K562 (cell line): Measurements from ENCODE around the gene SLC9C2. TPM values are rescaled to one million over a fixed set of nuclear protein-coding genes. Genes with fewer than 3 reads are reported as not detected.
A peak's percentile ranks its signal among the peaks of the same experiment; 100 is the strongest.

ENCODE experiments used
- CHD2 ChIP-seq: IDR thresholded peaks from 2 replicates; pipeline ENCODE4 v1.6.1; 2011; ENCODE audit warnings: low read depth, low read length
- DPF2 ChIP-seq: fragments of 450-650 bp; IDR thresholded peaks from 2 replicates; pipeline ENCODE4 v1.6.1; 2016
- EP300 ChIP-seq: IDR thresholded peaks from 2 replicates; pipeline ENCODE4 v1.6.1; 2012; ENCODE audit warnings: low read length, improper control_type of control experiment
- EP400 ChIP-seq: fragments of 450-650 bp; IDR thresholded peaks from 2 replicates; pipeline ENCODE4 v1.6.1; 2017; ENCODE audit warnings: antibody characterized with exemption, mild to moderate bottlenecking, moderate library complexity
- FOXK2 ChIP-seq, 2 experiments: fragments of 450-650 bp; IDR thresholded peaks in 1 of 2; conservative IDR thresholded peaks in 1 of 2; 2 replicates each; pipeline ENCODE4 v1.6.1; 2016; ENCODE audit warnings: low read depth in 2 of 2, mild to moderate bottlenecking in 1 of 2
- PML ChIP-seq: IDR thresholded peaks from 2 replicates; pipeline ENCODE4 v1.6.1; 2012; ENCODE audit warnings: low read length, inconsistent platforms
- POLR2G ChIP-seq: fragments of 200-400 bp; formaldehyde crosslinking; IDR thresholded peaks from 2 replicates; pipeline ENCODE4 v1.6.1; 2017; ENCODE audit warnings: low read depth, mild to moderate bottlenecking, antibody characterized with exemption, low read length, moderate library complexity
- RBM39 ChIP-seq: fragments of 200-400 bp; formaldehyde crosslinking; optimal IDR thresholded peaks from 2 replicates; pipeline ENCODE3; 2018; ENCODE audit warnings: low read depth, low read length
- TRIM28 ChIP-seq: fragments of 450-650 bp; IDR thresholded peaks from 2 replicates; pipeline ENCODE4 v1.6.1; 2017
- UBTF ChIP-seq, 2 experiments: IDR thresholded peaks; 2 replicates each; pipeline ENCODE4 v1.6.1; 2012; ENCODE audit warnings: improper control_type of control experiment in 2 of 2, low read depth in 2 of 2, low read length in 2 of 2, borderline replicate concordance in 1 of 2
- ZBTB40 ChIP-seq, 2 experiments: fragments of 450-650 bp in 1 of 2; sonication (generic) in 1 of 2; formaldehyde crosslinking in 1 of 2; IDR thresholded peaks; 2 replicates each; pipeline versions ENCODE4 v1.7.1 to v1.9.0; 2016 to 2022; ENCODE audit warnings: inconsistent platforms in 1 of 2, mild to moderate bottlenecking in 1 of 2, missing genetic modification reagents in 1 of 2
- ZC3H4 ChIP-seq: sonication (generic); formaldehyde crosslinking; IDR thresholded peaks from 2 replicates; pipeline ENCODE4 v1.9.0; 2021; ENCODE audit warnings: missing genetic modification reagents, borderline replicate concordance
- ZNF133 ChIP-seq: fragments of 250-450 bp; sonication (Bioruptor Pico); IDR thresholded peaks from 2 replicates; pipeline ENCODE4 v1.4.0; 2020; ENCODE audit warnings: mild to moderate bottlenecking
- ZZZ3 ChIP-seq: fragments of 450-650 bp; IDR thresholded peaks from 2 replicates; pipeline ENCODE4 v1.6.1; 2016; ENCODE audit warnings: antibody characterized with exemption, mild to moderate bottlenecking, moderate library complexity
- polyA plus RNA-seq, 8 experiments: library from polyadenylated mRNA; depleted of rRNA in 4 of 8; stranded (reverse) in 5 of 8; unstranded in 3 of 8; fragments of >200 nt; fragmentation: Nextera tagmentation in 2 of 8; fragmentation: Illumina TruSeq in 1 of 8; extraction: Ambion mirVana in 2 of 8; extraction: Trizol in 1 of 8; gene quantifications; 2 replicates each; pipeline versions ENCODE4 v1.2.1 to v1.2.3, GENCODE V29; 2011 to 2014; ENCODE audit warnings: inconsistent platforms in 1 of 8, missing spikeins in 1 of 8
- total RNA-seq, 7 experiments: library from RNA; depleted of rRNA in 6 of 7; stranded (reverse); fragments of >200 nt in 6 of 7; fragmentation: Illumina TruSeq in 2 of 7; extraction: Trizol in 2 of 7; gene quantifications; 2 replicates each; pipeline versions ENCODE4 v1.2.1 to v1.2.3, GENCODE V29; 2011 to 2021; ENCODE audit warnings: low replicate concordance in 1 of 7

SLC9C2 gene
- total and polyA plus RNA-seq, 9 of the 15 experiments (the other 6 are each of a cell fraction or from before 2014, with no cell fraction given): 0.11 to 0.22 (median 0.15) TPM; not detected in 5

GRCh38 chr1:173496757-173497320 is 106.0 kb downstream of the SLC9C2 start (continued):
- TF ChIP-seq ZBTB40 (IDR thresholded peaks at IDR 0.05) (no peak), ZBTB40 (CRISPR knock-in tag; IDR thresholded peaks at IDR 0.05) (no peak), EP400 (peak; percentile 48), RBM39 (no peak), TRIM28 (peak; percentile 71; the same call in 1 of the 2 replicates), PML (no peak), DPF2 (peak; percentile 75), UBTF (IDR thresholded peaks at IDR 0.05; ENCODE audit: borderline replicate concordance in 1 of 2, low read depth in 2 of 2, low read length in 2 of 2) (no peak), EP300 (0 out of 2 replicates have a peak, but pooled peaks have one; percentile 14), CHD2 (no peak), FOXK2 (conservative IDR thresholded peaks at IDR 0.05 in 1 of 2, IDR thresholded peaks at IDR 0.05 in 1 of 2; ENCODE audit: low read depth in 2 of 2) (peak in 1 of 2 experiments; percentile 31; a peak in 1 of 4 replicates), ZZZ3 (no peak), ZC3H4 (CRISPR knock-in tag) (no peak), ZNF133 (CRISPR knock-in tag) (no peak), POLR2G (no peak)
- TF ChIP-seq, all 486 proteins: peak for 36
